GM20431 (cell line): ENCODE measurements around the gene WDR5.

Source experiments
- in situ Hi-C: fragments of 300-500 bp; cut with MseI, MboI; formaldehyde crosslinking; loops from one replicate; pipeline ENCODE4 v1.15.0; 2020; ENCODE audit warnings: low sequenced_read_pairs; ENCODE audit not compliant: unreplicated experiment

WDR5 gene

DNA sequence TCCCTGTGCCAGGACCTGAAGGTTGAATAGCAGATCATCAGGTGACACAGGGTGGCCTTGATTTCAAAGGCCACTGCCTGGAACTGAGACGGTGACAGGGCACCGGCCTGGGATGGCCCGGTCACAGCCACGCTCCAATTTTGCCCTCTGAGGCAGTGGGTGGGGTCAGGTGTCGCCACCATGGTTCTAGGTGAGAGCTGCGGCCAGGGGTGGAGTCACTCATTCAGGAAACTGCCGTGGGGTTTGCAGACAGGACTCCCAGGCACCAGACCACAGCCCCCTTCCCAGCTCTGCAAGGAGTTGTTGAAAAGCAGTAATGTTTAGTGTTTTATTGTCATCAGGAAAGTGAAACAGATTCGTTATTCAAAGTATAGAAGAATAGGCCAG, 45.8 kb downstream of the WDR5 start:
- in situ Hi-C loops: no loop called here

DNA sequence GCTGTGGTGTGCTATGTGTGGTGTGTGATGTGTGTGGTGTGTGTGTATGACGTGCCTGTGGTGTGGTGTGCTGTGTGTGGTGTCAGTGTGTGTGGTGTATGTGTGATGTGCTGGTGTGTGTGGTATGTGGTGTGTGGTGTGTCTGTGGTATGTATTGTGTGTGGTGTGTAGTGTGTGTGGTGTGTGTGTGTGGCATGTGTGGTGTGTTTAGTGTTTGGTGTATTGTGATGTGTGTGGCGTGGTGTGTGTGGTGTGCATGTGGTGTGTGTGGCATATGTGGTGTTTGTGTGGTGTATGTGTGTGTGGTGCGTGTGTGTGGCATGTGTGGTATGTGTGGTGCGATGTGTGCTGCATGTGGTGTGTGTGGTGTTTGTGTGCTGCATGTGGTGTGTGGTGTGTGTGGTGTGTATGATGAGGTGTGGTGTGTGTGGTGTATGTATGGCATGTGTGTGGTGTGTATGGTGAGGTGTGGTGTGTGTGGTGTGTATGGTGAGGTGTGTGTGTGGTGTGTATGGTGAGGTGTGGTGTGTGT, 46.7 kb downstream of the WDR5 start:
- in situ Hi-C loops: no loop called here

DNA sequence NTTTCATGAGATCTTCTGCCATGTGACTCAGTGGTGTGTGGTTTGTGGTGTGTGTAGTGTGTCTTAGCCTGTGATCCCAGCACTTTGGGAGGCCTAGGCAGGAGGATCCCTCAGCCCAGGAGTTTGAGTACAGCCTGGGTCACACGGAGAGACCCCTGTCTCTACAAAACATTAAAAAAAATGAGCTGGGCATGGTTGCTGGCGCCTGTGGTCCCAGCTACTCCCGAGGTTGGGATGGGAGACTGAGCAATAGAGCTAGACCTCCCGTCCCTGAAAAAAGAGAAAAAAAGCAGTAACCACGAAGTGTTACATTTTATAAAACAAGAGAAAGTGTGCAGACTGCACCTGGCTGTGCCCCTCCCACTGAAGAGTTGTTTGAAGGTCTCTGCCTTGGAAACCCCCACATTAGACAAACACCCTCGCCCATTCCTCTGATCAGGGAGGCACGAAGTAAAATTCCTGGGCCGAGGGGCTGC, 49.7 kb downstream of the WDR5 start:
- in situ Hi-C loops: no loop called here

DNA sequence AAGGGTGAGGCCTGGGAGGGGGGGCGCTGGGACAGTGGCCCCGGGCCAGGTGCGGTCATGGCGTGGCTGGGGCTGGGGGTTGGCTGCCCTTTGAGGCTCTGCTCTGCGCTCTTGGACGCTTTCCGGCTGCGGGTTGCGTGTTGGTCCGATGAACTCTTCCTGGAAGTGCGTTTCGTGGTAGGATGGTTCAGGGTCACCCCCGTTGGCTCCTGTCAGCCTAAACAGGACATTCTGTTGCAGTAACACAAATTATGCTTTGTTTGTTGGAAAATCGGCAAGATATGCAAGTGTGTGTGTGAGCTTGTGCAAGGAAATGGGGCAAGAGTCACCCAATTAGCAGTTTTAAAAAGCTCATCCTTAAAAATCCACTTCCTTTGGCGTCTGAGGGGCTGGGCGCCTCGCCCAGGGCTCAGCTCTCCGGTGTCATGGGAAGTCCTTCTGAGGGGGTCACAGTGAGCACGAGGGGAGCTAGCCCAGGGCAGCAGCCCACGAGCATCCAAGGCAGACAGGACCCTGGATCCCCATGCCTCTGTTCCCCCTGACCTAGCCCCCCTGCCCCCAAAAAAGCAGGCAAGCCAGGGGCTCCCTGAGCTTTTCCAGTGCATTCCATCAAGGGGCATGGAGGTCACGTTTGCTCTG, 50.7 kb downstream of the WDR5 start:
- in situ Hi-C loops: no loop called here

DNA sequence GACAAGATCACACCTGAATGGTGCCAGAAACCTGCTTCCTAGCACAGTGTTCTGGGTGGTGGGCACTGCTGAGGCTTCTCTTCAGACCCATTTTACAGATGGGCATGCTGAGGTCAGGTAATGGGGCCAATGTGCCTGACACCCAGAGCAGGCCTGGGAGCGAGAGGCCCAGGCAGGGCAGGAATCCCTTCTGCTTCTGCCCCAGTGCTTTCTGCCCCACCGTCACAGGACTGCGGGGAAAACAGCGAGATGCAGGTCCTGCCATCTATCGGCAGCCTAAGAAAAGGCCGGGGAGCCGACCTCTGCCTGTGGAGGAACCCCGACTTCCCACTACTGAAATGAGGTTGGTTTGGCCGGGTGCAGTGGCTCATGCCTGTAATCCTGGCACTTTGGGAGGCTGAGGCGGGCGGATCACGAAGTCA, 51.2 kb downstream of the WDR5 start:
- in situ Hi-C loops: no loop called here

DNA sequence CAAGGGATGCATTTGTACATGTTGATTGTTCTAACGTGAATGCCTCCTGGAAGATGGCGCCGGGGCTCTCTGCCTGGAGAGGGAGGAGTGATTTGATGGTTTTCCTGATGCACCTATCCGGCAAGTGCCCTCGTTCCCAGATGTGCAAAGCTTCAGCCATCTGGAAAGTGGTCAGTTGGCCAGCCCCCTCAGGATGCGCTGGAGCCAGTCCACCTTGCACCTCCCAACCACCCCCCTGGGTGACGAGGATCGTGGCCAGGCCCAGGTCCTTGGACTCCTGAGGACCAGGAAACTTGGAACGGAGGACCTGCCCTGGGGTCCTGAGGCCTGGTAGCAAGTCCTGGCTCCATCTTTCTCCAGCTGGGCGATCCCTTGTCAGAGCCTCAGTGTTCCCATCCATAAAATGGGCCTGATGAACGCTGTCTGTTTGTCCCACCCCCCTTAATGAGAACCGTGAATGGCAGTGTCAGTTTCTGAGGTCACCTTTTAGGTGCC, 52.1 kb downstream of the WDR5 start:
- in situ Hi-C loops: no loop called here

DNA sequence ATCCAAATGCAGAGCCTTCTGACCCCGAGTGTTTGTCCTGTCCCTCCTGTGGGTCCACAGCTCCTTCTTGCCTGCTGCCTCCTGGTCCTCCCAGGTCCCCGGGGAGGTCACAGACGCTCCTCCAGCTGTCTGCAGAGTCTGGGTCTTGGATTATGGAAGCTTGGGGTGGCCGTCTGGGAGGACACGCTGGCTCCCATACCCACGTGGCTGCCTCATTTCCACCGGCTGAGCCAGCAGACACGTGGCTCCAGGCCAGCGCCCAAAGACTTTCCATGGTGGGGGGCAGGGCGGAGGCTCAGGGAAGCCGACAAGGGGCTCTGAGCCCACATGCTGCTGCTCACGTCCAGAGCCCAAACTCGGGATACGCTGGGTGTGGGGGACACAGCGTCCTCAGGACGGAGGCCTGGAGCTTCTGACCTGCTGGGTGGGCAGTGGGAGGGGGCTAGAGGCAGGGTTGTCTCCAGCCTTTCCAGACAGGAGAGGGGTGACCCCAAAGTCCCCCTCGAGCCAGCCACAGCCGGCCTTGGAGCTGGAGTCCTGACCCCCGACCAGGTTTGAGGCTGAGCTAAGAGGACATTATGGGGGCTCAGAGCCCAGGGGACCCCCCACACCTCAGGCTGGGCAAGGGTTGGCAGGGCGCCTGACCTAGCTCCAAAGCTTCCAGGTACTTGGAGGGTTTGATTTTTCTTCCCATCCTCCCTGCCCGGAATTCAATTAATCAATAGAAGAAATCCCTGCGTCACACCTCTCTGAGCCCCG, 52.7 kb downstream of the WDR5 start:
- in situ Hi-C loops: no loop called here

DNA sequence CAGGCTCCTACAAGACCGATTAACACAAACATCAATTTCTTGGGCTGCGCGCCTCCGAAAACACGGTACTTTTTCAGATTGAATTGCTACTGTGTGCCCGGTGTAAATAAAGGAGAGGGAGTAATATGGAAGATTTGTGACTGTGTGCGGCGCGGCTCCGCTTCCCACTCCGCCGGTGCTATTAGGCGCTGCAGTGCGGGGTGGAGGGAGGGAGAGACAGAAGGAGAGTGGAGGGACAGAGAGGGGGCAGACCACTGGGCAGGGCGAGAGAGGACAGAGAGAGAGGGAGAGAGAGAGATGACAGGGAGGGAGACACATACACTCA, 53.2 kb downstream of the WDR5 start:
- in situ Hi-C loops: no loop called here

DNA sequence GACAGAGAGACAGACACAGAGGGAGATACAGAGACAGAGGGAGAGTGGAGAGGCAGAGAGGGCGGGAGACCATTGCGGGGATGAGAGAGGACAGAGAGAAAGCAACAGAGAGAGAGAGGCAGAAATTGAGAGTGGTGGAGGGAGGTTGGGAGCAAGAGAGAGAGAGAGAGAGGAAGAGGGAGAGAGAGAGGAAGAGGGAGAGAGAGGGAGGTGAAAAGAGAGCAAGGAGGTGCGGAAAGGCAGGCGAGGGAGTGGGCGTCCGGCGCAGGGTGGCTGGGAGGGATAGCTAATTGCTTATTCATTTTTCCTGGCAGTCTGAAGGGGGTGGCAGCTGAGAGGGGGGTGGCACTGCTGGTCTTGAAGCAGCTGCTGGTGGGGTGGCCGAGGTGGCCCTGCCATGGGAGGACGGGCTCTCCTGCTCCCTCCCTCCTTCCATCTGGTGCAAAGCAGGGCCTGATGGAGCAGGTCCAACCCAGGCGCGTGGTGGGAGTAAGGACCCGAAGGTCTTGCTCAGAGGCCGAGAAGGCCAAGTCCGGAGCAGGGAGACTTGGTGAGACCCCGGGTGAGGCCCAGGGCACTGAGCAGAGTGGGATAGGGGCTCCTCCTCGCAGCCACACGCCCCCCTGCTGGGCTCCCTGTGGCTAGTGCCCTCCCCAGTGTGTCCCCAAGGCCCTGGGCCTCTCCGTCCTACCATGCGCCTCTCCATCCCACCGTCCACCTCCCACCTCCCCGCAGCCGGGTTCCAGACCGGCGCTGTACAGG, 53.8 kb downstream of the WDR5 start:
- in situ Hi-C loops: no loop called here

DNA sequence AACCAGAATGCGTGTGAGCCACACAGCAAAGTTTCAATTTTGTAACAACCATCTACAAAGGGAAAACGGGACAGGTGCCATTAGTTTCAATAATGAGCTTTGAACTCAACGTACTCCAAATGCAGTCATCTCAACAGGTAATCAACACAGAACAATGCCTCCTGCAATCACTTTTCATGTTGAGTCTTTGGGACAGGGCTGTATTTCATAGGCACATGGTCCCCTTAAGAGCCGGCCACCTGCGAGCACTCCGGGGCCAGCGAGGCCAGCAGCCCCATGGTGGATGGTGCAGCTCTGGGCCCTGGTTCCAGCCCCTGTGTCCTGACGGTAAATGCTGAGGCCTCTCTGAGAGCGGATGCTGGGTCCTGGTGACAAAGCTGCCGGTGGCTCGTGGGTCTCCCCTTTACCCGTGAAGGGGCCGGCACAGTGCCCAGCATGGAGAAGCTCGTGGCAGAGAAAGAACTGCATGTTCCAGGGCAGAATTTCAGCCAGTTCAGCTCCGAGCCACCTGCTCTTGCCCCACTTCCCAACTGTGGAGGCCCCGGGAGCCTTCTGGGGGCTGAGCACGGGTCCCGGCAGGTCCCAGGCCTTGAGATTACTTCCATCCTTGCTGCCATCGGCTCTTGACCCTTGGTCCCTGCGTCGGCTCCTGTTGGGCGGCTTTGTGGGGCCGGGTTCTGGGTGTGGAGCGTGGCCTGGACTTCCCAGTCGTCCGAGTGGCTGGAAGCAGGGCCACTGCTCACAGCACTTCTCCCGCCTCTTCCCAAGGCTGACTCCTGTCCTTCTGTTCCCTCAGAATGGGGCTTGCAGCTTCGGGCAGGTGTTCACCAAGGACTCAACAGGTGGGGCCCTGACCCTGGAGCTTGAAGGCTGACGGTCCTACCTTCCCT, 54.6 kb downstream of the WDR5 start:
- in situ Hi-C loops: no loop called here

DNA sequence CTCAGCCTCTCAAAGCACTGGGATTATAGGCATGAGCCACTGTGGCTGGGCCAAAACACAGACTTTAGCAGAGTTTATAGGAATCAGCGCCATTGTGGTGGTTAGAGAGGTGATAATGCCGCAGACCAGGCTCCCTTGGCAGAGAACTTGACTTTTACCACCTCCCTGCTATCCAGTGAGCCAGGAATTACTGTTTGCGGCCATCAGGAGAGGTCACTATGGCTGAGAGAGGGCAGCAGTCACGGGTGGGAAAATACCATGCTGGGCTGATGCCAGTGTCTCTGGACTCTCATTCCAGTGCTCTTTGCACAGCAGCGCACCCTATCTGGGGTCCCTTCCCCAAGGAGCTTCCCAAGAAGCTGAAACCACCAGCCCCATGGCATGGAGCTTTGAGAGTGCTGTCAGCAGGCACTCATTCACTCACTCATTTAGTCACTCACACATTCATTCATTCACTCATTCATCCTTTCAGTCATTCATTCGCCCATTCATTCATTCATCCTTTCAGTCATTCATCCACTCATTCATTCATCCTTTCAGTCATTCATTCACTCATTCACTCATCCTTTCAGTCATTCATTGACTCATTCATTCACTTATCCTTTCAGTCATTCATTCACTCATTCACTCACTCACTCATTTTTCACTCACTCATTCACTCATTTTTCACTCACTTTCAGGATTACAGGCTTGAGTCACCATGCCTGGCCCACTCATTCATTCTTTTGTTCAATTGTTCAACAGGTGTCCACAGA, 55.8 kb downstream of the WDR5 start:
- in situ Hi-C loops: no loop called here

DNA sequence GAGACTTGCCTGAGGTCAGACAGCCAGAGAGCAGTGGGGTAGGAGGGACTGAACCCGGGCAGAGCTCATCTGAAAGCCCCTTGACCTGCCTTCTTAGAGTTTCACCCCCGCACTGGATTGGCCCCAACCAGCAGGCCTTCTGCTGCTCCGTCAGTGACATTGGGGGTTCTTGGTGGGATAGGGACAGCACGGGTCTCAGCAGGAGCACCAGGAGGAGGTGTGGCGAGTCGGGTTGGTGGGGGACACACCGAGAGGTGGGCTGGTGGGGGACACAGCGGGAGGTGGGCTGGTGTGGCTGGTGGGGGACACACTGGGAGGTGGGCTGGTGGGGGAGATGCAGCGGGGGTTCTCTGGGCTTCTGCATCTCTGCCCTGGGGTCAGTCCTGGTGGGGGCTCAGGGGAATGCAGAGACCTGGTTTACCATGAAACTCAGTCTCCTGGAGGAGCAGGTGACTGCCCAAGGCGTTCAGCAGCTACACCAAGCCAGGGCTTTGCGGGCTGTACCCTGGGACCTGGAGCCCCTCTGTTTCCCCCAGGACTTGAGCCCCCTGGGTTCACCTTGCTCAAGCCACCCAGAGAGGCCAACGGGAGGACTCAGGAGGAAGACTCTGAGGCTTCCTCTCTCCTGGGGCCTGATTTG, 56.5 kb downstream of the WDR5 start:
- in situ Hi-C loops: no loop called here

DNA sequence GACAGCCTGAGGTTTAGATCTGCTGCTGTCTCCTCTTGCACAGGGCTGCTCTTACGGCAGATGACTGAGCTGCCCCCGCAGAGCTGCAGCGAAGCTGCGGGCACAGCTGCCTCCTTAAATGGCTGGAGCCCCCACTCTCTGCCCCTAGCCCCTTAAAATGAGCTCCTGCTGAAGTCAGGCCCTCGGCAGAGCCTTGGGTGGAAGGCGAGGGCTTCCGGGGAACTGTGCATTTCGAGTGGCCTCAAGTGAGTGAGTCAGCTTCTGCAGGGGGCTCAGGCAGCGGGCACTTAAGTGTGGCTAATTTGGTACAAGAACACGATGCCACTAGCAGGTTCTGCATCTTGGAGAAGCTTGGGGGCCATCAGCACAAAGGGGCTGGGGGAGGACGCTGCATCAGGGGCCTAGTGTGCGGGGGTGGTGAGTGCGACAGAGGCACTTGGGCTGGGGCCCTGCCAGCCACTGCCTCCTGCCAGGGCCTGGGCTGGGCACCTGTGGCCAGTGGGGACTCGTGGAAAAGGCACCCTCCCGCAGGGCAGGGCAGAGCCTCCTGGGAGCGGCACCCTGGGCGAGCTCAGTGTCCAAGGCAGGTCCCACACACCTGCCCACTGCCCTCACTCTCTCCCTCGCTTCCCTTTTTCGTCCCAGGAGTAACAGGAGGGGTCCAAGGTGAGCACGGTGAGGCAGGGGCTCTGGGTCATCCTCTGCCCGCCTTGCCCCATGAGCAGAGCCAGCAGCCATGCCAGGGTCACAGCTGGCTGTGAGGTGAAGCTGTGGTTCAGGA, 57.3 kb downstream of the WDR5 start:
- in situ Hi-C loops: no loop called here

DNA sequence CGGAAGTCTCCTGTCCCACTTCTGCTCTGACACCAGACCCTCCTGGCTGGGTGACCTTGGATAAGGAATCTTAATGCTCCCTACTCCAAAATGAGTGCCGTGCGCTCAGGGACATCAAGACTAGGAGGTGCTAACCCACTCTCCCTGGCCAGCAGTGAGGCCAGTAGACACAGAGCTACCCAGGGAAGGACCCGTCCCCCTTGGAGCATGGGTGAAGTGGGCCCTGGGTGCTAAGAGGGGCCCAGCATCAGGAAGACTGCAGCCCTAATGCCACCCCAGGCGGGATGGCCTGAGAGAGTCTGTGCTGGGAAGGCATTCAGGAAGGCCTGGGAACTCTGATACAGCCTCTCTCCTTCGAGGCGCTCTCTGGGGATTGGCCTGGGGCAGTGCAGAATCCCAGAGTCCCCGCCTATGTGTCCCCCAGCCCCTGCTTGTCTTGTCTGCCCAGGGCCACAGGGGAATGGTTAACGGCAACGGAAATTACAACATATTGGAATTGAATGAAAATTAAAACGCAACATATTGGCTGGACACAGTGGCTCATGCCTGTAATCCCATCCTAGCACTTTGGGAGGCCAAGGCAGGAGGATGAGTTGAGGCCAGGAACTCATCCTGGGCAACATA, 58.1 kb downstream of the WDR5 start:
- in situ Hi-C loops: no loop called here

DNA sequence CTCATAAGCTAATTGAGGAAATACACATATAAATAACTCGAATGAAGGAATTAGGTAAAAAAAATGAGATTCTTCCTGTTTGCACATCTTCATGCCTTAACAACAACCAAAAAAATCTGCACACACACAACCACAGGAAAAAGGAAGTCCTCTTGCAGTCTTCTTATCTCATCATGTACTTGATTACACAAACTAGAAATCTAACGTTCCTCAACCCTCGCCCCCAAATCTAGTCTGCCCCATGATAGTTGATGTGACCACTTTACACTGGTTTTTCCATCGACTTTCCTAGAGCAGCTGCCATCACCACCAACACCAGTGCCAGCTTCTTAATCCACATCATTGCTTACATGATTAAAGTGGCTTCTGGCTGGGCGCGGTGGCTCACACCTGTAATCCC, 59.7 kb downstream of the WDR5 start:
- in situ Hi-C loops: no loop called here

DNA sequence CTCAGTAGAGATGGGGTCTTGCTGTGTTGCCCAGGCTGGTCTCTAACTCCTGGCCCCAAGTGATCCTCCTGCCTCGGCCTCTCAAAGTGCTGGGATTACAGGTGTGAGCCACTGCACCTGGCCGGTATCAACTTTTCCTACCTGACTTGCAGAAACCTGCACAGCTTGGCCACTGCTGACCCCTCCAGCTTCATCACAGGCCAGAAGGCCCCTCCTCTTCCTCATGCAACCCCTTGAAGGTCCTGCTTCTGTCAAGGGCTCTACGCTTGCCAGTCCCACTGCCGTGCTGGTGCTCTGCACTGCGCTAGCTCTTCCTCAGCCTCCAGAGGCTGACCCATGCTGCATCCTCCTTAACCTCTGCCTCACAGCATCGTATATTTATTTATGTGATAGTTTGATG, 61.0 kb downstream of the WDR5 start:
- in situ Hi-C loops: no loop called here

DNA sequence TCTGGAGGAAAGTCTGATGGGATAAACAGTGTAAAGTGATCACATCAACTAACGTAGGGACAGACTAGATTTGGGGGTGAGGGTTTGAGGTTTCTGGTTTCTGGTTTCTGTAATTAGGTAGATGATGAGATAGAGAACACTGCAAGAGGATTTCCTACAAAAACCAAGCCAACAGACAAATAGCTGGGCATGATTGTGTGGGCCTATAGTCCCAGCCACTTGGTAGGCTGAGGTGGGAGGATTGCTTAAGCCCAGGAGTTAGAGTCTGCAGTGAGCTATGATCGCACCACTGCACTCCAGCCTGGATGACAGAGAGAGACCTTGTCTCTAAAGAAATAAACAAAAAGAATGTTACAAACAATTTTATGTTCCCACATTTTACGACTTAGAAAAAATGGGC, 62.9 kb downstream of the WDR5 start:
- in situ Hi-C loops: no loop called here

DNA sequence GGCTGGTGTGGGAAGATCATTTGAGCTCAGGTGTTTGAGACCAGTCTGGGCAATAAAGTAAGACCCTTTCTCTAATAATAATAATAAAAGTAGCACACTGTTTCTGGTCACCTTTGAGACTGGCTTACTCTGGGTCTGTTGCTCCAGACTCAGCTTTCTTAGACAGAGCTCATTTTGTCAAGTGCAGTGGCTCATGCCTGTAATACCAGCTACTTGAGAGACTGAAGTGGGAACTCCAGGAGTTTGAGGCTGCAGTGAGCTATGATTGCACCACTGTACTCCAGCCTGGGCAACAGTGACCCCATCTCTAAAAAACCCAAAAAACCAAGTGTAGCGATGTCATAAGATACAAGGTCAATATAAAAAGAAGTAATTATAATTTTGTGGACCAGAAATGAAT, 64.8 kb downstream of the WDR5 start:
- in situ Hi-C loops: no loop called here
